H1 (cell line): ENCODE results near the gene MAGOH. TPM values are rescaled to one million over a fixed set of nuclear protein-coding genes. Genes with fewer than 3 reads are reported as not detected.

Experiments used
- BRCA1 ChIP-seq: IDR thresholded peaks from 2 replicates; pipeline ENCODE4 v1.6.1; 2012; ENCODE audit warnings: low read depth, low read length, improper control_type of control experiment
- polyA plus RNA-seq, 7 experiments: library from polyadenylated mRNA; depleted of rRNA in 3 of 7; stranded (reverse) in 5 of 7; unstranded in 2 of 7; fragments of >200 nt in 5 of 7; fragments of 200-250 nt in 2 of 7; gene quantifications; 1 replicate in 5 of 7; 2 replicates in 1 of 7; 4 replicates in 1 of 7; pipeline versions ENCODE4 v1.2.1 to v1.2.3, GENCODE V29; 2011 to 2013; ENCODE audit warnings: missing spikeins in 2 of 7, mixed read lengths in 2 of 7
- total RNA-seq: library from RNA; stranded (reverse); fragmentation: NEBNext Ultra II Directional; extraction: Animal tissue kit (Norgen Biotek cat#: 25700); gene quantifications from 2 replicates; pipeline ENCODE4 v1.2.1, GENCODE V29; 2021
- TF ChIP-seq, protein P1 (sequence below): fragments of 300-600 bp; sonication (generic); IDR thresholded peaks from 2 replicates; pipeline ENCODE4 v1.7.1; 2012; ENCODE audit warnings: low read length, moderate library complexity, mild to moderate bottlenecking, inconsistent platforms; ENCODE audit not compliant: insufficient replicate concordance

Gene MAGOH
- total and polyA plus RNA-seq, 2 of the 8 experiments (the other 6 are each of a cell fraction or from before 2014, with no cell fraction given) = 46.9 to 74.3 TPM

DNA sequence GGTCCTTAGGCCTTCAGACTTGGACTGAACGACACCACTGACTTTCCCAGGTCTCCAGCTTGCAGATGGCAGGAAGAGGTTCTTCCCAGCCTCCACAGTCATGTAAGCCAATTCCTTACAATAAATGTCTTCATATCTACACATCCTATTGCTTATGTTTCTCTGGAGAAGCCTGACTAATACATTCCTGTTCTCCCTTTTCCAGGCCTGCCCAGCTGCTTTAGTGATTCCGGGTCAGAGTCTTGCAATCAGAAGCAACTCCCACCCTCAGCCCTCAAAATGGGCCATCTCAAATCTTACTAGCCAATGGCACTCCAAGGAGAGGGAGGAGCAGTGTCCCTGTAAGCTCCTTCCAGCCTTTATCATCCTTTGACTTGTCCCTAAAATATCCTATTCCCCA lies 58.1 kb downstream of the MAGOH start (continued):
- TF ChIP-seq, protein P1, sequence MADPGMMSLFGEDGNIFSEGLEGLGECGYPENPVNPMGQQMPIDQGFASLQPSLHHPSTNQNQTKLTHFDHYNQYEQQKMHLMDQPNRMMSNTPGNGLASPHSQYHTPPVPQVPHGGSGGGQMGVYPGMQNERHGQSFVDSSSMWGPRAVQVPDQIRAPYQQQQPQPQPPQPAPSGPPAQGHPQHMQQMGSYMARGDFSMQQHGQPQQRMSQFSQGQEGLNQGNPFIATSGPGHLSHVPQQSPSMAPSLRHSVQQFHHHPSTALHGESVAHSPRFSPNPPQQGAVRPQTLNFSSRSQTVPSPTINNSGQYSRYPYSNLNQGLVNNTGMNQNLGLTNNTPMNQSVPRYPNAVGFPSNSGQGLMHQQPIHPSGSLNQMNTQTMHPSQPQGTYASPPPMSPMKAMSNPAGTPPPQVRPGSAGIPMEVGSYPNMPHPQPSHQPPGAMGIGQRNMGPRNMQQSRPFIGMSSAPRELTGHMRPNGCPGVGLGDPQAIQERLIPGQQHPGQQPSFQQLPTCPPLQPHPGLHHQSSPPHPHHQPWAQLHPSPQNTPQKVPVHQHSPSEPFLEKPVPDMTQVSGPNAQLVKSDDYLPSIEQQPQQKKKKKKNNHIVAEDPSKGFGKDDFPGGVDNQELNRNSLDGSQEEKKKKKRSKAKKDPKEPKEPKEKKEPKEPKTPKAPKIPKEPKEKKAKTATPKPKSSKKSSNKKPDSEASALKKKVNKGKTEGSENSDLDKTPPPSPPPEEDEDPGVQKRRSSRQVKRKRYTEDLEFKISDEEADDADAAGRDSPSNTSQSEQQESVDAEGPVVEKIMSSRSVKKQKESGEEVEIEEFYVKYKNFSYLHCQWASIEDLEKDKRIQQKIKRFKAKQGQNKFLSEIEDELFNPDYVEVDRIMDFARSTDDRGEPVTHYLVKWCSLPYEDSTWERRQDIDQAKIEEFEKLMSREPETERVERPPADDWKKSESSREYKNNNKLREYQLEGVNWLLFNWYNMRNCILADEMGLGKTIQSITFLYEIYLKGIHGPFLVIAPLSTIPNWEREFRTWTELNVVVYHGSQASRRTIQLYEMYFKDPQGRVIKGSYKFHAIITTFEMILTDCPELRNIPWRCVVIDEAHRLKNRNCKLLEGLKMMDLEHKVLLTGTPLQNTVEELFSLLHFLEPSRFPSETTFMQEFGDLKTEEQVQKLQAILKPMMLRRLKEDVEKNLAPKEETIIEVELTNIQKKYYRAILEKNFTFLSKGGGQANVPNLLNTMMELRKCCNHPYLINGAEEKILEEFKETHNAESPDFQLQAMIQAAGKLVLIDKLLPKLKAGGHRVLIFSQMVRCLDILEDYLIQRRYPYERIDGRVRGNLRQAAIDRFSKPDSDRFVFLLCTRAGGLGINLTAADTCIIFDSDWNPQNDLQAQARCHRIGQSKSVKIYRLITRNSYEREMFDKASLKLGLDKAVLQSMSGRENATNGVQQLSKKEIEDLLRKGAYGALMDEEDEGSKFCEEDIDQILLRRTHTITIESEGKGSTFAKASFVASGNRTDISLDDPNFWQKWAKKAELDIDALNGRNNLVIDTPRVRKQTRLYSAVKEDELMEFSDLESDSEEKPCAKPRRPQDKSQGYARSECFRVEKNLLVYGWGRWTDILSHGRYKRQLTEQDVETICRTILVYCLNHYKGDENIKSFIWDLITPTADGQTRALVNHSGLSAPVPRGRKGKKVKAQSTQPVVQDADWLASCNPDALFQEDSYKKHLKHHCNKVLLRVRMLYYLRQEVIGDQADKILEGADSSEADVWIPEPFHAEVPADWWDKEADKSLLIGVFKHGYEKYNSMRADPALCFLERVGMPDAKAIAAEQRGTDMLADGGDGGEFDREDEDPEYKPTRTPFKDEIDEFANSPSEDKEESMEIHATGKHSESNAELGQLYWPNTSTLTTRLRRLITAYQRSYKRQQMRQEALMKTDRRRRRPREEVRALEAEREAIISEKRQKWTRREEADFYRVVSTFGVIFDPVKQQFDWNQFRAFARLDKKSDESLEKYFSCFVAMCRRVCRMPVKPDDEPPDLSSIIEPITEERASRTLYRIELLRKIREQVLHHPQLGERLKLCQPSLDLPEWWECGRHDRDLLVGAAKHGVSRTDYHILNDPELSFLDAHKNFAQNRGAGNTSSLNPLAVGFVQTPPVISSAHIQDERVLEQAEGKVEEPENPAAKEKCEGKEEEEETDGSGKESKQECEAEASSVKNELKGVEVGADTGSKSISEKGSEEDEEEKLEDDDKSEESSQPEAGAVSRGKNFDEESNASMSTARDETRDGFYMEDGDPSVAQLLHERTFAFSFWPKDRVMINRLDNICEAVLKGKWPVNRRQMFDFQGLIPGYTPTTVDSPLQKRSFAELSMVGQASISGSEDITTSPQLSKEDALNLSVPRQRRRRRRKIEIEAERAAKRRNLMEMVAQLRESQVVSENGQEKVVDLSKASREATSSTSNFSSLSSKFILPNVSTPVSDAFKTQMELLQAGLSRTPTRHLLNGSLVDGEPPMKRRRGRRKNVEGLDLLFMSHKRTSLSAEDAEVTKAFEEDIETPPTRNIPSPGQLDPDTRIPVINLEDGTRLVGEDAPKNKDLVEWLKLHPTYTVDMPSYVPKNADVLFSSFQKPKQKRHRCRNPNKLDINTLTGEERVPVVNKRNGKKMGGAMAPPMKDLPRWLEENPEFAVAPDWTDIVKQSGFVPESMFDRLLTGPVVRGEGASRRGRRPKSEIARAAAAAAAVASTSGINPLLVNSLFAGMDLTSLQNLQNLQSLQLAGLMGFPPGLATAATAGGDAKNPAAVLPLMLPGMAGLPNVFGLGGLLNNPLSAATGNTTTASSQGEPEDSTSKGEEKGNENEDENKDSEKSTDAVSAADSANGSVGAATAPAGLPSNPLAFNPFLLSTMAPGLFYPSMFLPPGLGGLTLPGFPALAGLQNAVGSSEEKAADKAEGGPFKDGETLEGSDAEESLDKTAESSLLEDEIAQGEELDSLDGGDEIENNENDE = no peak
- TF ChIP-seq BRCA1 = no peak
